ENCODE measurements around the gene EEF1A2.
"Not testable (repeated sequence)": the region's sequence is repeated elsewhere in the genome, so short reads cannot be mapped to it uniquely, and the experiment has no call there.

The EEF1A2 gene

GRCh38 chr20:63484236-63484635 lies 14.6 kb downstream of the EEF1A2 start:
- no peak for DNase-seq

DNA sequence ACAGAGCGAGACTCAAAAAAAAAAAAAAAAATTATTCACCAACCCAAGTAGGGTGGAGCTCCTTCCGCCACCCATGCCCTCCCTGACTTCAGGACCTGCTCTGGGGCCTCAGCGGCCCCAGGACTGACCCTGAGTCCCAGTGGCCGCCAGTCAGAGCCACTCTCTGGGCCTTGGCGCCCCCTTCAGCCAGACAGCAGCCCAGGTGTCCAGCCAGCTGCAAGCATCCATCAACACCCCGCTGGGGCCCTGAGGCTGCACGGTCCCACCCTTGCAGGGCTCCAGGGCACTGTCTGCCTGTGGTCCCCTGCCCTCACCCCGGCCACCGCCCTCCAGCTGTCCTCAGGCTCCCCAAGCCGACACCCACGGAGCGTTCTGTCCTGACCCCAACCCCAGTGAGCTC lies 15.0 kb downstream of the EEF1A2 start:
- no peak for DNase-seq

- no peak for DNase-seq
Observed at GRCh38 chr20:63482021-63482587, 16.8 kb downstream of the EEF1A2 start.

- DNase-seq, result no peak
Observed at GRCh38 chr20:63481503-63481902, 17.4 kb downstream of the EEF1A2 start.

DNA sequence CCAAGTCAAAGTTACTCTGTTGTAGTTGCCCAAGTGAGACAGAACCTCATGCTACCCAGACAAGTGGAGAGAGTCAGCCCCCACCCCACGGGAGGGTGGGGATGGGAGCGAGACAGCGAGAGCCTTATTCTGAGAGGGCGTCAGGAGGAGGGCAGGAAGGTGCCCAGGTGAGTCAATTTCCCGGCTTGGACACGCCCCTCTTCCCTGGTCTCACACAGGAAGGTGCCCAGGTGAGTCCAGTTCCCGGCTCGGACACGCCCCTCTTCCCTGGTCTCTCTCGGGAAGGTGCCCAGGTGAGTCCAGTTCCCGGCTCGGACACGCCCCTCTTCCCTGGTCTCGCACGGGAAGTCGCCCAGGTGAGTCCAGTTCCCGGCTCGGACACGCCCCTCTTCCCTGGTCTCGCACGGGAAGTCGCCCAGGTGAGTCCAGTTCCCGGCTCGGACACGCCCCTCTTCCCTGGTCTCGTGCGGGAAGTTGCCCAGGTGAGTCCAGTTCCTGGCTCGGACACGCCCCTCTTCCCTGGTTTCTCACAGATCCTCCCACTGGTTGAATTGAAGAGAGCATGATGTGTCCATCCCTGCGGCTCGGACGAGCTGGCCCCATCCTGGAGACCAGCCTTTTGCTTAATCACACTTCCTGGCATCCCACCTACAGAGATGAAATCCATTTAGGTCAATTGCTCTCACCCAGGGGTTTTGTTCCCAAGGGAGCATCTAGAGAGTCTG lies 19.0 kb downstream of the EEF1A2 start:
- DNase-seq, result not testable (repeated sequence)

- DNase-seq, result no peak
Observed at GRCh38 chr20:63478346-63479302, 20.3 kb downstream of the EEF1A2 start.

GRCh38 chr20:63477944-63478343 lies 20.9 kb downstream of the EEF1A2 start:
- DNase-seq, result no peak

DNA sequence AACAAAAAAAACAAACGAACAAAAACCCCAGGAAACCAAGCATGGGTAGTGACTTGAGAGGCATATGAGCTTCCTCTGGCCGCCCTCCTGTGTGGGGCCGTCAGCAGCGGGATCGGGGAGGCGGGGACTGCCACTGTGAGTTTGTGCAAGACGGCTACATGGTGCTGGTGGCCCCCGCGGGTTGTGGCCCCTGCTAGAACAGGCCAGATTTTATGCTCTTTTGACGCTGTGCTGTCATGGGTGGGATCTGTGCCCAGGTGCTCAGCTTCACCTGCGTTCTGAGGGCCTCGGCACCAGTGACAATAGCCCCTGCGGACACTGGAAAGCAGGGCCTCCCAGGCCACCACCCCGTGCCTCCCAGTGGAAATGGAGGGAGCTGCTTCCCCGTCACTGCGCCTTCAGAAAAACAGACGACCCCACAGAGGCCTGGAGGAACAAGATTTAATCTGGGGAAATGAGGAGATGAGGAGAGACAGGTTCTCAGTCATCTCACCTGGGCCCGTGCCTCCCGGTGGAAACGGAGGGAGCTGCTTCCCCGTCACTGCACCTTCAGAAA lies 21.7 kb downstream of the EEF1A2 start:
- no peak for DNase-seq

- DNase-seq, result no peak
Observed at GRCh38 chr20:63475209-63475608, 23.7 kb downstream of the EEF1A2 start.

- DNase-seq, result no peak
Observed at GRCh38 chr20:63473555-63474449, 25.1 kb downstream of the EEF1A2 start.

GRCh38 chr20:63472862-63473390 lies 26.0 kb downstream of the EEF1A2 start:
- DNase-seq, result no peak

DNA sequence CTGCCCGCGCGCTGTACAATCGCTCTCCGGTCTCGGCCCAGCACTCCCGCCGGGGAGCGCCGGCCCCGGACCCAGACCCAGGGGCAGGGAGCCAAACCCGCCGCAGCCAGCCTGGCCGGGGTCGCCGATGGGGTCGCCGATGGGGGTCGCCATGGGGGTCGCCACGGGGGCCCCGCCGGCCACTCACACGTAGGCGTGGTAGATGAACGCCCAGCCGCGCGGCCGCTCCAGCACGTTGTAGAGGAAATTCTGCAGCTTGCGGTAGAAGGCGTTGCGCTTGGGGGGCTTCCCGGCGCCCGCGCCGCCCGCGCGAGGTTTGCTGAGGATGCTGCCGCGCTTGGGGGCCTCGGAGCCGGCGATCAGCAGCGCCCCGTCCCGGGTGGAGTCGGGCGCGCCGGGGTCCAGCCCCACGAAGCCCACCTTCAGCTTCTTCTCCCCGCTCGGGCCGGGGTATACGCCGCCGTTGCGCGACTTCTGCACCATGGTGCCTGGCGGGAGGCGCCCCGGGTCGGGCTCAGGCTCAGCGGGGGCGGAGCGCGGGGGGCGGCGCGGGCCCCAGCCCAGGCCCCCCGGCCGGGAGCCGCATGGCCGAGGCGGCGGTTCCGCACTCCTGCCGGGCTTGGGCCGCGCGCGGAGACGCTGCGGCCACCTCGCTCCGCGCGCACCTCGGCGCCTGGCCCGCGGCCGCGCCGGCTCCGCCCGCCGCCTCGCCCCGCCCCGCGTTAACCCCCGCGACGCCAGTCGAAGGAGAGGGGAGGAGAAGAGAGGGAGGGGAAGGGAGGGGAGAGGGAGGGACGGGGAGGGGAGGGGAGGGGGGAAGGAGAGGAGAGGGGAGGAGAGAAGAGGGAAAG lies 26.7 kb downstream of the EEF1A2 start, which contains the start of gene KCNQ2:
KCNQ2 (minus strand) TSS at position 675 of the 851 bp plus-strand sequence; CDS start at position 483, 192 bp downstream.
- no peak for DNase-seq

DNA sequence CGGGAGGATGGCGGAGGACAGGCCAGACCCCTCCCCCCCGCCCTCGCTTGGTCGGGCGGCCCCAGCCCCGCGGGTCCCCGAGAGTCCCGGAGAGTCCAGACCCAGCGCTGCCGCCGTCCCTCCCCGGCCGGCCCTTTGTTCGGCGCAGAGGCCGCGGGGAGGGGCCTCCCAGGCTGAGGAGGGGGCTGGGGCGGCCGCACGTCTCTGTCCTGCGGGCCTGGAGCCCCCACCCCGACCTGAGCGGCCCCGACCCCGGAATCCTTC lies 27.2 kb downstream of the EEF1A2 start:
- no peak for DNase-seq

DNA sequence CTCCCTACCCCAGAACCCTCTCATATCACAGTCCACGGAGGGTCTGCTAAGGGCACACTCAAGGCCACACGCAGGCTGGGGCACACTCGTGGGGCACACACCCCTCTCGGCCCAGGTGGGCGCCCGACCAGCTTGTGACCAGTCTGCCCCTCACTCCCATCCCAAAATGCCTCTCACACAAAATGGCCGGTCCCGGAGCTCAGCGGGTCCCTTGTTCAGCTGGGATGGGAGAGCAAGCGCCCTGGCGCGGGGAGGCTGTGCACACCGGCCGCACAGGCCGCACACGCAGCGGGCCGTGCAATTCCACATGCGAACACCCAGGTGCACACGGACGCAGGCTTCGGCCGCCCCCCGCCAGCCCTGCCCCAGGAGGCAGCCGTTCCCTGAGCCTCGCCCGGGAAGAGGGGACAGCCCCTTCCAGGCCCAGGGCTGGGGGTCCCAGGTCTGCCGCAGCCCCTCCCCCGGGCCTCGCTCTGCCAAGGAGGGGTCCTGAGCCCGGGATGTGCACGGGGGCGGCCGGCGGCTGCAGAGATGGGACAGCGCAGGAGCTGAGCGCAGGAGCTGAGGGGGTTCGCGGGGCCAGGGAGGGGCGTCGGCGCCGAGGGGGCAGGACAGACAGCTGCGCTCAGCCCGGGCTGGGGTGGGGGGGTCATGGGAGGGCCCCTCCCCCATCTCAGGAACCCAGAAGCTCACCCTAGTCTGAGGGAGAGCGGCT lies 27.7 kb downstream of the EEF1A2 start:
- no peak for DNase-seq

DNA sequence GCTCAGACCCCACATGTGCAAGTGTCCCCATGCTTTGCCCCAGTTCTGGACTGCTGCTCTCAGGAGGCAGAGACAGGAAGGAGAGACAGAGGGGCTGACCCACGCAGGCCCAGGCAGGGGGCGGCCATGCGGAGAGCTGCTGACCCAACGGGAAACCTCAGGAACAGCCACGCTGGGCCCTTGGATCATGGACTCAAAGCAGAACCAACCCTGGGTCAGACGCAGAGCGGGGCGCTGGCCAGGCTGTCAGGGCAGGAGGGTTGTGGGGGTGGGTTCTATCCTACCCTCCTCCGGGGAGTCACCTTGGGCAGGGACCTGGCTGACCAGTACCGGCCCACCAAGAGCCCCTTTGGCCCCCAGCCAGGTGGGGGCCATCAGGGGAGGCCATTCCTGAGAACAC lies 28.5 kb downstream of the EEF1A2 start:
- no peak for DNase-seq

- no peak for DNase-seq
Observed at GRCh38 chr20:63469713-63470101, 29.2 kb downstream of the EEF1A2 start.

DNA sequence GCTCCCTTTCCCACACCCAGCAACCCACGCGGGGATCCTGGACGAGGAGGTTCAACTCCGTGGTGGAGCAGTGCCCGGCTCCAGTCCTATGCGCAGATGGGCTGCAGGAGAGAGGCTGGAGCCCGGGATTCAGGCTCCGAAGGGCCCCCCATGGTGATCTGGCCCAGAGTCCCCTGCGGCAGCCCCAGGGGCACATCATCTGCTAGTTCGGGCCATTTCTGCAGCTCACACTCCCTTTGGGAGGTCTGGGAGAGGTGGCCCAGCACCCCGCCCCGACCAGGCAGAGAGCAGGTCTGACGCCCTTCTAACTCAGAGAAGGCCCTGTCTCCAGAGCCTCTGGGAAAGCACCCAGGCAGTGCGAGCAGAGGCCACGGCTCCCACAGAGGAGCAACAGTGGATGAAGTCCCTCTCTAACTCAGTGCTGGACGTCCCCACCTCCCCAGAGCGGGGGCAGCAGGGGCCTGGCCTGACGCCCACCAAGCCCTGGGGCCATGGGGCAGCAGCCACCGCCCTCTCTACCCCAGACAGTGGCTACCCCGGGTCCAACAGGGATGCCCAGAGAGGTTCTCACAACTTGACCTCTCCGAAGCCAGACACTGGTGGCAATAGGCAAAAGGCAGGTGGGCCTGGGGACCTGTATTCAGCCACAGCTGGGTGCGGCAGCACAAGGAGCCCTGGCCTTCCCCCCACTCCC lies 29.7 kb downstream of the EEF1A2 start:
- DNase-seq, result no peak

- DNase-seq, result no peak
Observed at GRCh38 chr20:63468421-63468820, 30.5 kb downstream of the EEF1A2 start.

DNA sequence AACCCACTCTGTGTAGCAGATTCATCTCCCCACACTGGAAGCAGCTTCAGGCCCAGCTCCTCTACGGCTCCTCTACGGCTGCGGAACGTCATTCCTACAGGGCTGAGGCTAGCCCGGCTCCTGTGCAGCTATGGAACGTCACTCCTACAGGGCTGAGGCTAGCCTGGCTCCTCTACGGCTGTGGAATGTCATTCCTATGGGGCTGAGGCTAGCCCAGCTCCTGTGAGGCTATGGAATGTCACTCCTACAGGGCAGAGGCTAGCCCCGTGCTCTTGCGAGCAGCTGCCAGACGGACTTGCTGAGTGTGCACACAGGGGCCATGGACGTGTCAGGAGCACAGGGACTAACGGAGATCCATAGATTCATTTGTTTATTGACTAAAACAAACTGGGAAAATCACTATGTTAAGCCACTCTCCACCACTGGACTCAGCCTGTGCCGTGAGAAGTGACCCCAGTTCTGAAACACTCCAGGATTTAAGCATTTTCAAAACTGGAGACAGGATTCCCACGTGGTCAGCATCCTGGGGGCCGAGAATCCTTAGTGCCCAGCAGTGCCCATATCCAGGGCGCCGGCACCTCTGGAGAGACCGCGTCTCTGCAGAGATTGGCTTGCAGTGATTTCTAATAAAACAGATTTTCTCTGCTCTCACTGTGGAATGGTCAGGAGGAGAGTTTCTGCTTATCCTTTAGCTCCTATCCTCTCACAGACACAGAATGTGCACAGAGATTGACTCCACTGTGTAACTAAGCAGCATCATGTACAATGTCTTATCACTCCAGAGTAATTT lies 31.4 kb downstream of the EEF1A2 start:
- DNase-seq, result no peak

Data from NCI-H1048 (cell line).